Omental fat pad (tissue), 4 donors: ENCODE results near the gene KRT35. TPM values are rescaled to one million over a fixed set of nuclear protein-coding genes. Genes with fewer than 3 reads are reported as not detected.

Experiments used
- ATAC-seq: fragments of 150-250 bp; one replicate; pipeline ENCODE4 v1.9.1; 2016; ENCODE audit warnings: mild to moderate bottlenecking, moderate library complexity; ENCODE audit not compliant: low FRiP score
- DNase-seq: peaks from one replicate; pipeline ENCODE4 v3.0.0-alpha.2; 2019; ENCODE audit warnings: low spot score
- total RNA-seq, 4 donors: library from RNA; depleted of rRNA; stranded (reverse); fragments of >200 nt; gene quantifications; one replicate each; pipeline ENCODE4 v1.1.0, GENCODE V29; 2016
- TF ChIP-seq, protein P1 (sequence below), 3 donors: fragments of 450-650 bp; IDR thresholded peaks; one replicate each; pipeline ENCODE4 v1.5.1; 2016 to 2017; ENCODE audit warnings: antibody characterized with exemption in 3 of 3, mild to moderate bottlenecking in 3 of 3, moderate library complexity in 2 of 3

The KRT35 gene
- total RNA-seq, 4 donors from 2014 or later: not detected

GRCh38 chr17:41466988-41467387 is 14.0 kb downstream of the KRT35 start, which contains the start of gene KRT32:
Gene KRT32, minus strand, starts transcription at chr17:41467386. Its CDS starts 61 bp downstream, at chr17:41467325.
- TF ChIP-seq, protein P1, sequence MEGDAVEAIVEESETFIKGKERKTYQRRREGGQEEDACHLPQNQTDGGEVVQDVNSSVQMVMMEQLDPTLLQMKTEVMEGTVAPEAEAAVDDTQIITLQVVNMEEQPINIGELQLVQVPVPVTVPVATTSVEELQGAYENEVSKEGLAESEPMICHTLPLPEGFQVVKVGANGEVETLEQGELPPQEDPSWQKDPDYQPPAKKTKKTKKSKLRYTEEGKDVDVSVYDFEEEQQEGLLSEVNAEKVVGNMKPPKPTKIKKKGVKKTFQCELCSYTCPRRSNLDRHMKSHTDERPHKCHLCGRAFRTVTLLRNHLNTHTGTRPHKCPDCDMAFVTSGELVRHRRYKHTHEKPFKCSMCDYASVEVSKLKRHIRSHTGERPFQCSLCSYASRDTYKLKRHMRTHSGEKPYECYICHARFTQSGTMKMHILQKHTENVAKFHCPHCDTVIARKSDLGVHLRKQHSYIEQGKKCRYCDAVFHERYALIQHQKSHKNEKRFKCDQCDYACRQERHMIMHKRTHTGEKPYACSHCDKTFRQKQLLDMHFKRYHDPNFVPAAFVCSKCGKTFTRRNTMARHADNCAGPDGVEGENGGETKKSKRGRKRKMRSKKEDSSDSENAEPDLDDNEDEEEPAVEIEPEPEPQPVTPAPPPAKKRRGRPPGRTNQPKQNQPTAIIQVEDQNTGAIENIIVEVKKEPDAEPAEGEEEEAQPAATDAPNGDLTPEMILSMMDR (IDR thresholded peaks at IDR 0.05): no peak
- no peak for ATAC-seq
- DNase-seq: no peak

DNA sequence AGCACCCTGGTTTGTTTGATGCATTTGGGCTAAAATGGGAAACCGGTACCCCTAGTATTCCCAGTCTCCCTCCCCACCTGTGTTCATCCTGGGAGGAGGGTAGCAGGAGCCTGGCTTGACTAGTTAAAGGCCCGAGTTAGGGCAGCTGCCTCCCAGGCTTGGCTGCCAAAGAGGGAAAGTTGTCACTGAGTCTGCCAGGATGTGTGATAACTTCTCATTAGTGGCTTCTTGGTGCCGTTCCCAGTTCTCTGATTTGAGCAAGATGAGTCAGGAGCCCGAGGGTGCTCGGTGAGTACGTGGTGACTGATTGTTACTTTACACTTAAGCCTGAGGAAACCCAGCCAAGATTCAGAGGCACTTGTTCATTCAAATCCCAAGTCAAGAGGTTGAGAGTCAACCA is 16.3 kb downstream of the KRT35 start:
- ATAC-seq (peak; percentile 85), DNase-seq (peak; percentile 38)
- TF ChIP-seq, protein P1 (IDR thresholded peaks at IDR 0.05): no peak

DNA sequence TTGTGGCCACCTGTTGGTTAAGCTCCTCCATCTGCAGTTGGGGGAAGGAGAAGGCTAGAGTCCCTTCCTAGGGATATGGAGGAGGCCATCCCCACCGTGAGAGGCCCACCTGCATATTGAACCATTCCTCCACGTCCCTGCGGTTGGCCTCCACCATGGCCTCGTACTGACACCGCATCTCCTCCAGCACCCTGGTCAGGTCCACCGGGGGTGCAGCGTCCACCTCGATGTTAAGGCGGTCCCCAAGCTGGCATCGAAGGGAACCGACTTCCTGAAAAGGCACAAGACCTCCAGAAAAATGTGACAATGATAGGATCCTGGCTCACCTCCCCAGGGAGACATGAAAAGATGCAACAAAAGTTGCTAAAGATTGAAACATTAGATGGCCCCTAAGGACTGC is 16.8 kb downstream of the KRT35 start:
- TF ChIP-seq, protein P1 (IDR thresholded peaks at IDR 0.05): no peak
- ATAC-seq (no peak), DNase-seq (no peak)

- TF ChIP-seq, protein P1 (IDR thresholded peaks at IDR 0.05): no peak
- DNase-seq (no peak), ATAC-seq (no peak)
These were observed 17.2 kb downstream of the KRT35 start for GRCh38 chr17:41463746-41464145.

GRCh38 chr17:41462705-41463104 is 18.2 kb downstream of the KRT35 start:
- ATAC-seq (no peak), DNase-seq (no peak)
- TF ChIP-seq, protein P1 (IDR thresholded peaks at IDR 0.05): no peak

DNA sequence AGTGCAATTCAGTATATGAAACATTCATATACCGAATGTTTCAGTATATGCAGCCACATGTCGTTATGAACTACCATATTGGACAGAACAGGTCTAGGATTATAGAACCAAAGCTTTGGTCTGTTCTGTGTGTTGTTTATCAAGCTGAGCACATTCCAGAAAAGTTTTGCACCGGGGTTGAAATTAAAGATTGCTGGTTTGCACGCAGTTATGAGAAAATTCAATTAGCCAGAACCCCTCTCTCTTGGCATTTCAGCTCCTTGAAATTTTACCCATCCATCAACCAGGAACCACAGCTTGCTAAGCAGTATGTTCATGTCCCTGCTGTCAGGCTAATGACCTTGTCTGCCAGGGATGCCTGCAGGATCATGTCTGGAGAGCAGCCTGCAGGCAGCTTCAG is 23.3 kb downstream of the KRT35 start:
- TF ChIP-seq, protein P1 (IDR thresholded peaks at IDR 0.05): no peak
- ATAC-seq: no peak
- no peak for DNase-seq

GRCh38 chr17:41456204-41456603 is 24.7 kb downstream of the KRT35 start:
- DNase-seq (no peak), ATAC-seq (no peak)
- TF ChIP-seq, protein P1 (IDR thresholded peaks at IDR 0.05): no peak
